DOHH2 (cell line): ENCODE measurements around the gene CCDC85B.

Experiments
- EZH2phosphoT487 ChIP-seq: fragments of 200-600 bp; sonication (generic); IDR thresholded peaks from 2 replicates; pipeline ENCODE4 v1.6.1; 2017; ENCODE audit warnings: borderline replicate concordance, mild to moderate bottlenecking, antibody characterized with exemption, low read length, moderate library complexity, mixed read lengths
- TF ChIP-seq, protein P1 (sequence below): fragments of 200-600 bp; sonication (generic); IDR thresholded peaks from one replicate; pipeline ENCODE4 v1.5.1; 2014; ENCODE audit warnings: antibody characterized with exemption, mild to moderate bottlenecking, low read depth, low read length; ENCODE audit not compliant: poor library complexity, severe bottlenecking

DNA sequence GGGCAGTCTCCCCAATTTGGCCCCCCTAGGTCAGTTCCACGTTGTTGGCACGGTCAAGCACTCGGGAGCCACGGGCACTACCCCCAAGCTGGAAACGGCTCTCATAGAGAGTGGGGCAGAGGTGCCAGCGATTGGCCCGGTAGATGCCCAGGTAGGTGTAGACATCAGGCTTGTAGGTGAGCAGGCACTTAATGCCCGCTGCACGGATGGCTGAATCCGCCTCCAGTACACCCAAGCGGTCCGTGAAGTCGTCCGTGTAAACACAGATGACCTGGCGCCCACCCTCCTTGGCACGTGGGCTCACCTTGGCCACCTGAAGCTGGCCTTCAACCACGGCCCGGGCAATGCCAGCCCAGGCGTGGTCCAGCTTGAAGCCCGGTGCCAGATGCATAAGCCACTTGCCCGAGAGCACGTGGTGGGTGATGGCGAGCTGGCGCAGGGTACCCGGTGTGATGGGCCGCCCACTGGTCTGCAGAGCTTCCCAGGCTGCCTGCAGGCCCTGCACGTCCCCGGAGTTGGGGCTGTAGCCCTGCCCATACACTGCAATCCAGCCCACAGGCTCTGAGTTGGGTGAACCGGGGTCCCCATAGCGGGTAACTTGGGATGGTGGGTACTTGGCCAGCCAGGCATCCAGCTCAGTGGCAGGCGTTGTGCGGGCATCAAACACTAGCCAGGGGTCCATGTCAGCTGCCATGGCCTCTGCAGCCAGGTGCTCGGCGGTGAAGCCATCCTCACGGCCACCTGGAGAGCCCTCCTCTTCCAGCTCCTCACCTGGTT, 27.1 kb downstream of the CCDC85B start:
- TF ChIP-seq, protein P1, sequence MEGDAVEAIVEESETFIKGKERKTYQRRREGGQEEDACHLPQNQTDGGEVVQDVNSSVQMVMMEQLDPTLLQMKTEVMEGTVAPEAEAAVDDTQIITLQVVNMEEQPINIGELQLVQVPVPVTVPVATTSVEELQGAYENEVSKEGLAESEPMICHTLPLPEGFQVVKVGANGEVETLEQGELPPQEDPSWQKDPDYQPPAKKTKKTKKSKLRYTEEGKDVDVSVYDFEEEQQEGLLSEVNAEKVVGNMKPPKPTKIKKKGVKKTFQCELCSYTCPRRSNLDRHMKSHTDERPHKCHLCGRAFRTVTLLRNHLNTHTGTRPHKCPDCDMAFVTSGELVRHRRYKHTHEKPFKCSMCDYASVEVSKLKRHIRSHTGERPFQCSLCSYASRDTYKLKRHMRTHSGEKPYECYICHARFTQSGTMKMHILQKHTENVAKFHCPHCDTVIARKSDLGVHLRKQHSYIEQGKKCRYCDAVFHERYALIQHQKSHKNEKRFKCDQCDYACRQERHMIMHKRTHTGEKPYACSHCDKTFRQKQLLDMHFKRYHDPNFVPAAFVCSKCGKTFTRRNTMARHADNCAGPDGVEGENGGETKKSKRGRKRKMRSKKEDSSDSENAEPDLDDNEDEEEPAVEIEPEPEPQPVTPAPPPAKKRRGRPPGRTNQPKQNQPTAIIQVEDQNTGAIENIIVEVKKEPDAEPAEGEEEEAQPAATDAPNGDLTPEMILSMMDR: no peak
- TF ChIP-seq EZH2phosphoT487: no peak
